ENCODE results near the gene RAB1A. TPM values are rescaled to one million over a fixed set of nuclear protein-coding genes. Genes with fewer than 3 reads are reported as not detected.

Gene RAB1A
- total RNA-seq, 1 donor from 2014 or later: 88.6 TPM

- DNase-seq (ENCODE audit: low read depth): no peak
- no peak for TF ChIP-seq CTCF (conservative IDR thresholded peaks at IDR 0.05; ENCODE audit: low read depth, low read length)
These were observed 26.1 kb upstream of the RAB1A start for GRCh38 chr2:65156041-65156440.

GRCh38 chr2:65153515-65153914 is 23.6 kb upstream of the RAB1A start:
- no peak for DNase-seq (ENCODE audit: low read depth)
- H3K4me3 ChIP-seq (ENCODE audit: low read depth, low read length): no peak overlapping the region
- TF ChIP-seq CTCF (conservative IDR thresholded peaks at IDR 0.05; ENCODE audit: low read depth, low read length): no peak

More at GRCh38 chr2:65156041-65156440, 26.1 kb upstream of the RAB1A start:
- no peak overlapping the region for H3K4me3 ChIP-seq (ENCODE audit: low read depth, low read length)

GRCh38 chr2:65146078-65146477 is 16.2 kb upstream of the RAB1A start:
- DNase-seq (ENCODE audit: low read depth): no peak
- TF ChIP-seq CTCF (conservative IDR thresholded peaks at IDR 0.05; ENCODE audit: low read depth, low read length): no peak
- H3K4me3 ChIP-seq (ENCODE audit: low read depth, low read length): no peak overlapping the region

GRCh38 chr2:65144571-65144970 is 14.7 kb upstream of the RAB1A start:
- DNase-seq (ENCODE audit: low read depth): no peak

GRCh38 chr2:65142515-65142914 is 12.6 kb upstream of the RAB1A start:
- H3K4me3 ChIP-seq (ENCODE audit: low read depth, low read length): no peak overlapping the region
- DNase-seq (ENCODE audit: low read depth): no peak
- TF ChIP-seq CTCF (conservative IDR thresholded peaks at IDR 0.05; ENCODE audit: low read depth, low read length): peak; percentile 50

More at GRCh38 chr2:65144571-65144970, 14.7 kb upstream of the RAB1A start:
- no peak for TF ChIP-seq CTCF (conservative IDR thresholded peaks at IDR 0.05; ENCODE audit: low read depth, low read length)
- H3K4me3 ChIP-seq (ENCODE audit: low read depth, low read length): no peak overlapping the region

GRCh38 chr2:65137197-65137775 is 7.4 kb upstream of the RAB1A start:
- no peak overlapping the region for H3K4me3 ChIP-seq (ENCODE audit: low read depth, low read length)
- no peak for TF ChIP-seq CTCF (conservative IDR thresholded peaks at IDR 0.05; ENCODE audit: low read depth, low read length)
- no peak for DNase-seq (ENCODE audit: low read depth)

- no peak overlapping the region for H3K4me3 ChIP-seq (ENCODE audit: low read depth, low read length)
- TF ChIP-seq CTCF (conservative IDR thresholded peaks at IDR 0.05; ENCODE audit: low read depth, low read length): no peak
- no peak for DNase-seq (ENCODE audit: low read depth)
These were observed 6.3 kb upstream of the RAB1A start for GRCh38 chr2:65136253-65136652.

Data from epithelial cell of proximal tubule (primary cell).